SU-DHL-6 (cell line): Measurements from ENCODE around the gene SPAG4.

Experiments
- H2AFZ ChIP-seq: fragments of 200-600 bp; sonication (generic); 2 replicates; pipeline ENCODE4 v1.6.1; 2014; ENCODE audit warnings: low read depth, mild to moderate bottlenecking, moderate library complexity, mixed read lengths, antibody characterized with exemption, low read length; ENCODE audit not compliant: severe bottlenecking
- H3F3A ChIP-seq: fragments of 200-600 bp; shearing (Covaris generic); 2 replicates; pipeline ENCODE4 v1.6.0; 2016; ENCODE audit warnings: antibody characterized with exemption, mild to moderate bottlenecking; ENCODE audit not compliant: insufficient read depth
- H3K27ac ChIP-seq: fragments of 200-600 bp; sonication (generic); 2 replicates; pipeline ENCODE4 v1.5.1; 2016; ENCODE audit warnings: low read depth, mild to moderate bottlenecking, low read length, moderate library complexity, mixed read lengths
- H3K27me3 ChIP-seq: fragments of 200-600 bp; sonication (generic), shearing (Covaris generic); 2 replicates; pipeline ENCODE4 v1.6.0; 2014; ENCODE audit warnings: mild to moderate bottlenecking, low read length
- H3K36me3 ChIP-seq: fragments of 200-600 bp; sonication (generic); 2 replicates; pipeline ENCODE4 v1.6.1; 2014; ENCODE audit warnings: mild to moderate bottlenecking, low read length, mixed read lengths
- H3K4me2 ChIP-seq: fragments of 300-600, 200-600 bp; shearing (Covaris generic), sonication (generic); 2 replicates; pipeline ENCODE4 v1.6.0; 2014; ENCODE audit warnings: low read length, low read depth, mild to moderate bottlenecking; ENCODE audit not compliant: poor library complexity, severe bottlenecking
- H3K4me3 ChIP-seq: fragments of 200-600 bp; sonication (generic); 2 replicates; pipeline ENCODE4 v1.5.1; 2014; ENCODE audit warnings: antibody characterized with exemption, low read length, mild to moderate bottlenecking, mixed read lengths; ENCODE audit not compliant: insufficient read depth, poor library complexity, severe bottlenecking
- H3K79me2 ChIP-seq: fragments of 200-600 bp; sonication (generic); 2 replicates; pipeline ENCODE4 v1.6.1; 2014; ENCODE audit warnings: mild to moderate bottlenecking, low read length, moderate library complexity; ENCODE audit not compliant: insufficient read depth
- H3K9ac ChIP-seq: fragments of 200-600 bp; sonication (generic); 2 replicates; pipeline ENCODE4 v1.7.0; 2014; ENCODE audit warnings: mild to moderate bottlenecking, low read length
- H3K9me2 ChIP-seq: fragments of 200-600 bp; sonication (generic); replicated peaks from 2 replicates; pipeline ENCODE4 v1.6.1; 2014; ENCODE audit warnings: low read length; ENCODE audit not compliant: insufficient read depth
- H3K9me3 ChIP-seq: fragments of 200-600 bp; sonication (generic); 2 replicates; pipeline ENCODE4 v1.6.1; 2014; ENCODE audit warnings: low read length, mixed read lengths; ENCODE audit not compliant: insufficient read depth
- H4K20me1 ChIP-seq: fragments of 200-600 bp; sonication (generic); 2 replicates; pipeline ENCODE4 v1.6.1; 2014; ENCODE audit warnings: low read depth, mild to moderate bottlenecking, antibody characterized with exemption, low read length, moderate library complexity, mixed read lengths
- EZH2phosphoT487 ChIP-seq: fragments of 200-600 bp; sonication (generic), shearing (Covaris generic); conservative IDR thresholded peaks from 2 replicates; pipeline ENCODE4 v1.6.1; 2018; ENCODE audit warnings: mild to moderate bottlenecking, antibody characterized with exemption, low read length, moderate library complexity, mixed read lengths
- TF ChIP-seq, protein P1 (sequence below): fragments of 200-600 bp; sonication (generic); IDR thresholded peaks from one replicate; pipeline ENCODE4 v1.5.1; 2017; ENCODE audit warnings: antibody characterized with exemption, mild to moderate bottlenecking, low read length, moderate library complexity; ENCODE audit not compliant: insufficient read depth, poor library complexity, severe bottlenecking

Gene SPAG4

DNA sequence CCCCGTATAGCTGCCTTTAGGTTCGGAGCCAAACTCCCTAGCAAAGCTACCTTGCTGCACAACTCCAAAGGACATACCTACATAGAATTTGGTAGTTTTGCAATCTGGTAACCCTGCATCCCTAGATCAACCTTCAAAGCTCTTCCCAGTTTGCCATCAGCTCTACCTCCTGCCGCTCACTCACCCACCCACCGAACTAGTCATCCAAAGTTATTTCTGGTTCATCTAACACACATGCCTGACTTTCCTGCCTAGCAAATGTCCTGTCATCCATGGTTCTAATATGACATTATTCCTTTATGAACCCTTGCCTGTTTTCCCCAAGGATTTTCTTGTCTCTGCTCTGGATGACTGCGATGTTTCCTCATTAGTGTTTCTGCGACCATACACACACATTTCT is 21.6 kb downstream of the SPAG4 start:
- H3K79me2 ChIP-seq = peaks cover 4% of the 10 kb centered on the region; the same call in 1 of the 2 replicates
- H3K36me3 ChIP-seq = no peaks in the 10 kb centered on the region
- TF ChIP-seq, protein P1, sequence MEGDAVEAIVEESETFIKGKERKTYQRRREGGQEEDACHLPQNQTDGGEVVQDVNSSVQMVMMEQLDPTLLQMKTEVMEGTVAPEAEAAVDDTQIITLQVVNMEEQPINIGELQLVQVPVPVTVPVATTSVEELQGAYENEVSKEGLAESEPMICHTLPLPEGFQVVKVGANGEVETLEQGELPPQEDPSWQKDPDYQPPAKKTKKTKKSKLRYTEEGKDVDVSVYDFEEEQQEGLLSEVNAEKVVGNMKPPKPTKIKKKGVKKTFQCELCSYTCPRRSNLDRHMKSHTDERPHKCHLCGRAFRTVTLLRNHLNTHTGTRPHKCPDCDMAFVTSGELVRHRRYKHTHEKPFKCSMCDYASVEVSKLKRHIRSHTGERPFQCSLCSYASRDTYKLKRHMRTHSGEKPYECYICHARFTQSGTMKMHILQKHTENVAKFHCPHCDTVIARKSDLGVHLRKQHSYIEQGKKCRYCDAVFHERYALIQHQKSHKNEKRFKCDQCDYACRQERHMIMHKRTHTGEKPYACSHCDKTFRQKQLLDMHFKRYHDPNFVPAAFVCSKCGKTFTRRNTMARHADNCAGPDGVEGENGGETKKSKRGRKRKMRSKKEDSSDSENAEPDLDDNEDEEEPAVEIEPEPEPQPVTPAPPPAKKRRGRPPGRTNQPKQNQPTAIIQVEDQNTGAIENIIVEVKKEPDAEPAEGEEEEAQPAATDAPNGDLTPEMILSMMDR = no peak
- TF ChIP-seq EZH2phosphoT487 = no peak
- H3K9me3 ChIP-seq = no peaks in the 10 kb centered on the region
- H4K20me1 ChIP-seq = no peaks in the 10 kb centered on the region
- no peaks in the 10 kb centered on the region for H3K27me3 ChIP-seq
- no peaks in the 10 kb centered on the region for H3K9me2 ChIP-seq
- H3K4me2 ChIP-seq = no peak overlapping the region
- H3F3A ChIP-seq = peaks cover 4% of the 10 kb centered on the region; the same call in 1 of the 2 replicates
- H3K4me3 ChIP-seq = no peak overlapping the region
- no peak overlapping the region for H3K9ac ChIP-seq
- no peak overlapping the region for H3K27ac ChIP-seq
- no peak overlapping the region for H2AFZ ChIP-seq

GRCh38 chr20:35638751-35639150 is 23.1 kb downstream of the SPAG4 start:
- Histone ChIP-seq H3K9me3 (no peaks in the 10 kb centered on the region), H3K4me2 (no peak overlapping the region), H3K27me3 (no peaks in the 10 kb centered on the region), H3K79me2 (peaks cover 4% of the 10 kb centered on the region; the same call in 1 of the 2 replicates), H4K20me1 (no peaks in the 10 kb centered on the region), H3K9ac (no peak overlapping the region), H2AFZ (no peak overlapping the region), H3K4me3 (no peak overlapping the region), H3K27ac (no peak overlapping the region), H3K9me2 (no peaks in the 10 kb centered on the region), H3F3A (peaks cover 4% of the 10 kb centered on the region; the same call in 1 of the 2 replicates), H3K36me3 (no peaks in the 10 kb centered on the region)
- TF ChIP-seq, protein P1 = no peak
- TF ChIP-seq EZH2phosphoT487 = no peak

DNA sequence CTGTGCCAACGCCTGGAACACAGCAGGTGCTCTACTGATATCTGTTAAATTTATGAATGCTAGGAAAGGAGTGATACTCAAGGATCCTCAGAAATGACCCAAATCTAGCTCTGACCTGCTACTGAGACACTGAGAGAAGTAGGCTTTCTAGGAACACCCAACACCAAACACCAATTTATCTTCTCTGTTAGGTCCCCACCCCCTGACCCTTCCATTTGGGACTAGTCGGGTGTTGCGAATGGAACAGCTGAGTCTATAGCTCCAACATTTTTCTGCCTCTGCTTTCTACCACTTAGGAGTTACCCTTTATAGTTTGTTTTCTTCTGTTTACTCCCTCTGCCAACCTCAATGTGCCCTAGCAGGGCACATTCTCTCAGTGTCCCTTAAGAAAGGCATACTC is 25.1 kb downstream of the SPAG4 start:
- Histone ChIP-seq H3K9me2 (no peaks in the 10 kb centered on the region), H4K20me1 (no peaks in the 10 kb centered on the region), H2AFZ (no peak overlapping the region), H3K27me3 (no peaks in the 10 kb centered on the region), H3K4me2 (no peak overlapping the region), H3K9ac (no peak overlapping the region), H3K79me2 (peaks cover 15% of the 10 kb centered on the region; the same call in 1 of the 2 replicates), H3K9me3 (no peaks in the 10 kb centered on the region), H3F3A (peaks cover 8% of the 10 kb centered on the region), H3K4me3 (no peak overlapping the region), H3K27ac (no peak overlapping the region), H3K36me3 (no peaks in the 10 kb centered on the region)
- TF ChIP-seq EZH2phosphoT487 = no peak

DNA sequence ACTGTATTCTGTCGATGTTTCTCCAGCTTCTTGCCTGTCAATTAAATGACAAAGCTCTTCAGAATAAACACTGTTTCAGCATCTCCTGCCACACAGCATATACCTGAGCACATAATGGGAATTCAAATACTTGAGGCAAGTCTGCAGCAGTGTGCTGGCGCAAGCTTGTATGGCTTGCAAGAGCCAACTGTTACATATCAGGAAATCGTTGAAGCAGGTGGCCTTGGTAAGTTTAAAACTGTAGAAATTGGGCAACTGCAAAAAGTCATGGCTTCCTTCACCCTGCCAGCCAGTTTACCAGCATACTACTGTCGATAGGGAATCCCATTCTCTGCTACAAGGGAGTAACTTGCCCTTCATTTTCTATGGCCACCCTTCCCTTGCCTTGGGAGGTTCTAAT is 26.1 kb downstream of the SPAG4 start:
- Histone ChIP-seq H3K9me3 (no peaks in the 10 kb centered on the region), H3K9me2 (no peaks in the 10 kb centered on the region), H3K79me2 (peaks cover 20% of the 10 kb centered on the region; the same call in 1 of the 2 replicates), H3K4me2 (no peak overlapping the region), H3K27me3 (no peaks in the 10 kb centered on the region), H3K36me3 (no peaks in the 10 kb centered on the region), H2AFZ (no peak overlapping the region), H4K20me1 (no peaks in the 10 kb centered on the region), H3K9ac (no peak overlapping the region), H3K27ac (no peak overlapping the region), H3F3A (peaks cover 8% of the 10 kb centered on the region), H3K4me3 (no peak overlapping the region)
- TF ChIP-seq EZH2phosphoT487 = no peak
- TF ChIP-seq, protein P1 = no peak
